GM21381 (cell line): ENCODE measurements around the gene MUSK.
"Not testable (repeated sequence)": the region's sequence is repeated elsewhere in the genome, so short reads cannot be mapped to it uniquely, and the experiment has no call there.

Source experiments
- ATAC-seq: cut with Tn5 transposase; IDR thresholded peaks from one replicate; pipeline ENCODE4 v1.9.1; 2021; ENCODE audit warnings: mild to moderate bottlenecking, moderate library complexity; ENCODE audit not compliant: unreplicated experiment

MUSK gene

DNA sequence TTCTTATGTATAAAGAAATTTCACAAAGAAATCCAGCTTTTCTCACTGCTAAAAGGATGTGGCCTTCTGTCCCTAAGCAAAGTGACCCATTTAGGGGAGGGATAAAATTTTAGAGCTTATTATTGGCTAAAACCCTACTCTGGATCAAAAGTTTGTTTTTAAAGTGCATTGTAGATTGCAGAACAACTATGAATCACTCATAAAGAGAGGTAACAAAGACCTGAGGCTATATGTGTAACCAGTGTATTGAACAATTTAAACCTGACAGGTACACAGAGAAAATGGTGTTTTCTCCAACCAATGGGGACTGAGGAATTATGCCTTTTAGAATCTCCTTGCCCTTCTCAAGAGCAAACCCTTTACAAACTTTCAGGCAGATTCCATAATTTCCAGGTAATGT lies 86.6 kb downstream of the MUSK start:
- ATAC-seq: no peak

DNA sequence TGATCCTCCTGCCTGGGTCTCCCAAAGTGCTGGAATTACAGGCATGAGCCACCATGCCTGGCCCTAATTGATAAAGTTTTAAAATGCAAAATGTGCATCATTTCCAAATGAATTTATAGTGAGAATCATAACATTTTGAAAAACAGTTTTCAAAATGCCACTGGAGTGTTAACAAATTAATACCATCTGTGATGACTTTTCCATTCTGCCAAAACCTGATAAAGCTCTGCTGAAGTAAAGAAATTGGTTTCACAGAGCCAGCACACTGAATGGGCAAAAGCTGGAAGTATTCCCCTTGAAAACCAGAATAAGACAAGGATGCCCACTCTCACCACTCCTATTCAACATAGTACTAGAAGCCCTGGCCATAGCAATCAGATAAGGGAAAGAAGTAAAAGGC lies 89.6 kb downstream of the MUSK start:
- ATAC-seq: no peak

- no peak for ATAC-seq
Observed at GRCh38 chr9:110762783-110763182, 94.2 kb downstream of the MUSK start.

GRCh38 chr9:110763568-110763967 lies 95.0 kb downstream of the MUSK start:
- no peak for ATAC-seq

DNA sequence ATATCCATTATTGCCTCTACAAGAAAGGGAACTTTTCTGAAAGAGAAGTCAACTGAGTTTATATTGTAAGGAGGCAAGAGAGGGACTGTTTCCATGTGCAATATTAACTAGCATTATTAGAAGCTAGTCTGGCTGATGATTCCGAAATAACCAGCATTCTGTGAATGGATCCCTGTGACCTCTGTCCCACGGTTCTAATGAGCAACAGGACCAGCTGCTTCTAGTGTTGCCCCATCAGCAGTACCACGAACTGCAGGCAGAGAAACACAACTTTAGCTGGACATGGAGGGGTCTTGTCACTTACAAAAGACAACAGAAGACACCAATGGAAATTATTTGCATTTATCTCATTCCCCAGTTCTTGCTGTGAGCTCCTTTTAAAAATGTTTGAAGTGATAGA lies 95.4 kb downstream of the MUSK start:
- ATAC-seq: no peak

DNA sequence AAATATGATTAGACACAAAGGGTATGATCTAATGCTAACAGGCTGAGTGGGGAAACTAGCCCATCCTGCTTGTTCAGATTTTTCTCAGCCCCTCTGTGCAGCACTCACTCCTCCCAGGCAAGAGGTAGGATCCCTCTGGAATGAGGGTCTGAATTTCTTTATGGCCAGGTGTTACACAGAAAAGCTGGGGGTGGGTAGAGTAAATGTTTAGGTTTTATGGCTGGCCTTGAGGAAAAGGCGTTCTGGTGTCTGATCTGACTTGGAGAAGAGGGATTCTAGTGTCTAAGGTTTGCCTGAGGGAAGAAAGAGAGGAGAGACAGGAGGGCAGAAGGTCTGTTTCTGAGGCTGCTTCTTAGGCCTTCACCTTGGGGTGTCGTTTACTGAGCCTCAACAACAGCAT lies 97.3 kb downstream of the MUSK start:
- no peak for ATAC-seq

DNA sequence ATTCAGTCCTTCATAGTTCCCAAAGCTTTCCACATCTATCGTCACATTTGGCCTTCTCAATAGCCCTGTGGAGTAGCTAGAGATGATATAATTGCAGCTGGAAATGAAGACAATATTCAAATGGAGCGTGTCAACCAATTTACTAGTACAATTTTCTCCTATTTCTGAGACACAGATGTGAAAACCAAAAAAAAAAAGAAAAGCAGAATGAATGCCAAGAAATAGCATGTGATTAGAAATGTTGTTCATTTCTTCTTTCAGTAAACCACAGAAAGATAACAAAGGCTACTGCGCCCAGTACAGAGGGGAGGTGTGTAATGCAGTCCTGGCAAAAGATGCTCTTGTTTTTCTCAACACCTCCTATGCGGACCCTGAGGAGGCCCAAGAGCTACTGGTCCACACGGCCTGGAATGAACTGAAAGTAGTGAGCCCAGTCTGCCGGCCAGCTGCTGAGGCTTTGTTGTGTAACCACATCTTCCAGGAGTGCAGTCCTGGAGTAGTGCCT lies 99.0 kb downstream of the MUSK start:
- no peak for ATAC-seq

DNA sequence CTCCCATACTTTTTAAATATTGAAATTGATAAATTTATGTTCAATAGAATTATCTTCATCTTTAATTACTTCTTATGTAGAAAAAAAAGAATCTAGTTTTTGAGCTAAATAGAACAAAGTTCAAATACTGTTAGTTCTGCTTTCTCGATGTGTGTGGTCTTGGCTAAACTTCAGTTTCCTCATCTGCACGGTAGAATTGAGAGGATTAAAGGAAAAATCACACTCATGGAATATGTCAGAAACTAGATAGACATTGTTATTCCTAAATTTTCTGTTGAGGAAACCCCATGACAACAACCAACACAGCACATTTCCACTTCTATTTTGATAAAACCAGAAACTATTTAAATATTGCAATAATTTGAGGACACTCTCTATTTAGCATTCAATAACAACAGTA lies 100.3 kb downstream of the MUSK start:
- no peak for ATAC-seq

DNA sequence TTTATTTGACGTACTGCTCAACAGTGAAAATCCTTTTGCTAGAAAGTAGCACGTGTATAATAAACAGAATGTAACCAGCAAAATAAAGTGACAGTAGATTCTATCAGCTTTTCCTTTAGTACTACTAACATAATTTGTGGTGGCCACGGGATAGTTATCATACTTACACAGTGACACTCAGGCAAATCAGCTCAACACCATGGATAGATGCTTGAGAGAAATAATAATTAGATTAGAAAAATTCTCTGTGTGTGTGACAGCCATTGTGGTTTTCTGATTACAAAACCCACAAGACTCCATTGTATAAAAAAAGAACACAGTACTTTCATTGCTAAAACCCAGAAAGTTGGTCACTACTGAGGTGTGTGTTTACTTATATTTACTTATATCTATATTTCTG lies 101.1 kb downstream of the MUSK start:
- ATAC-seq: no peak

DNA sequence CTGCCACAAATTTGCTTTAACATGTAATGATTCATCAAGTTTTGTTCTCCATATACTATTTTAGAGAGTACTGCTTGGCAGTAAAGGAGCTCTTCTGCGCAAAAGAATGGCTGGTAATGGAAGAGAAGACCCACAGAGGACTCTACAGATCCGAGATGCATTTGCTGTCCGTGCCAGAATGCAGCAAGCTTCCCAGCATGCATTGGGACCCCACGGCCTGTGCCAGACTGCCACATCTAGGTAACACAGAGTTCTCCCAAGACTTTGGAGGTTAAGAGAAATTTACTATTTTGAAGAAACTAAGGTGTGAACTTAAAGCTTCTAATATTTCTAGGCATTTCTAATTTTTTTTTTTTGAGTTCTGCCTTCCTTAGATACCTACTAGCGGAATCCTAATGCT lies 107.1 kb downstream of the MUSK start:
- ATAC-seq: no peak

GRCh38 chr9:110776221-110776620 lies 107.6 kb downstream of the MUSK start:
- ATAC-seq: no peak

DNA sequence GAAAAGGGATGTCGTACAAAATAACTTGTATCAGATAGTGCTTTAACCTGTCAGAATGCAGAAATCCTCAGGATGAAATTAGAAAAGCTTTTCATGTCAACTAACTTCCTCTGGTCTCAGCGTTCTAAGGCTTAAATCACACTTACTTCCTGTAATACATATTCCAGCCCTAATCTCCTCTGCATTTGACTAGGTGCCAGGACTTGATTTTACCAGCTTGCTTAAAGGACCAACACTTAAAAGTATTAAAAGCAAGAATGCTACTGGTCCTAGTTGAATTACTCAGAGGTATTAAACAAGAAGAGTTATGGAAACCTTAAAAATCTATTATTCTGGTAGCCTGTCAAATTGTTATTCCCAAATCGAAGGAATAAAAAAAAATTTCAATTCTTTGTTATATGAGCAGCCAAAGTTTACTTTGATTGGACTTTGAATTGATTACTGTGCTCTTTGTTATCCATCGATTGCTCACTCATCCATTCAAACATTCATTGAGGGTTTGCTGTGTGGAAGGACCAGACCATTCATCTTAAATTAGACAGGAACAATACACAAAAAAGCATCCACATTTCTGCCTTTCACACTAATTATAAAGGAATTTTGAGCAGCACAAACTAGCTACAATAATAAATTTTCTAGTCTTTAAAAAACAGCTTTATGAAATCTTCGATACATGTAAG lies 108.7 kb downstream of the MUSK start:
- ATAC-seq: no peak

DNA sequence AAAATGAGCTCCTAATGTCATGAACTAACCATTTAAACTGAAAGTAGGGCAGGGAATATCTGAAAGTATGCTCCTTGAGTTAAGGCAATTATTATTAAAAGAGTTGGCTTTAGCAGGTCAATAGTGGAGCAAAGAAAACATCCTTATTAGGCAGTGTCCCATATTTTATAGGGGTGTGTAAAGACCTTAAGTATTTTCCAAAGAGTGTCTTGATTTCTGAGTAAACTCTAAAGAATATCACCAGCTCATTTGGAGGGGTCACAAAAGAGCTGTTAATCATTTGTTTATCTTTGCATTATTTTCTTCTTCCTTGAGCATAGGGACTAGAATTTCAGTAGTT lies 109.3 kb downstream of the MUSK start:
- no peak for ATAC-seq

- ATAC-seq: no peak
Observed at GRCh38 chr9:110782701-110783100, 114.1 kb downstream of the MUSK start.

GRCh38 chr9:110784309-110784708 lies 115.7 kb downstream of the MUSK start:
- ATAC-seq: no peak

DNA sequence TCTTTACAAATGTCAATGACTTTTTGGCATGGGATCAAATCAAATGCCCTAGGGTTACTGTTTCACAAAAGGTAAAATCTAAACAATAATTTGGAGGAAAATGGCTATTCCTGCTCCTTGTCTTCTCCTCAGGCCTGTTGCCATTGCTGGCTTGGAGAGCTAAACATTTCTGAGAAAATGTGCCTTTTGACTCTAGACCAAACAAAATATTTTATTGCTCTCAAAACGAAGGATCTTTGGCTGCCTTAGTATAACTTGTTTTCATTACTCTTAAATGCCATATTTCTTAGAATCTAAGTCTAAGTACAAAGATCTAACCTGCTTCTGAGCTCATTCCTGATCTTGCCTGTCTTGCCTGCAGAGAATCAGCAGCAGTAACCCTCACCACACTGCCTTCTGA lies 116.6 kb downstream of the MUSK start:
- no peak for ATAC-seq

- not testable (repeated sequence) for ATAC-seq
Observed at GRCh38 chr9:110788396-110788795, 119.8 kb downstream of the MUSK start.

GRCh38 chr9:110788871-110789270 lies 120.3 kb downstream of the MUSK start:
- no peak for ATAC-seq

- no peak for ATAC-seq
Observed at GRCh38 chr9:110797611-110798010, 129.0 kb downstream of the MUSK start.

DNA sequence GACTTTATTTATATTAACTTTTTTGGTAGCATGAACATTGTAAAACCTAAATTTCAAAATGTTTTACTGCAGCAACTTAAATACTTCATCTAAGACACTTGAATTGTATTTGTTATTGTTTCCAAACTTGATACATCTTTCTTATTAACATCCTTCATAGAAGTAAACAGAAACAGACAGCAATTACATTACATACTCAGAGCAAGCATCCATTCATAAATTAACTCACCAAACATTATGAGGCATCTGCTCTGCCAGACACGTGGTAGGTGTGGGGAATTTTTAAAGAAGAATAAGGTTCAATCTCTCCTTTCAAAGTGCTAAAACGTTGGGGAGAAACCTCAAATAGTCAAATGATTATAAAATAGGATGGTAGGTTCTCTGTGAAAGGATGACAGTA lies 130.8 kb downstream of the MUSK start:
- no peak for ATAC-seq

GRCh38 chr9:110801426-110801825 lies 132.8 kb downstream of the MUSK start:
- no peak for ATAC-seq

DNA sequence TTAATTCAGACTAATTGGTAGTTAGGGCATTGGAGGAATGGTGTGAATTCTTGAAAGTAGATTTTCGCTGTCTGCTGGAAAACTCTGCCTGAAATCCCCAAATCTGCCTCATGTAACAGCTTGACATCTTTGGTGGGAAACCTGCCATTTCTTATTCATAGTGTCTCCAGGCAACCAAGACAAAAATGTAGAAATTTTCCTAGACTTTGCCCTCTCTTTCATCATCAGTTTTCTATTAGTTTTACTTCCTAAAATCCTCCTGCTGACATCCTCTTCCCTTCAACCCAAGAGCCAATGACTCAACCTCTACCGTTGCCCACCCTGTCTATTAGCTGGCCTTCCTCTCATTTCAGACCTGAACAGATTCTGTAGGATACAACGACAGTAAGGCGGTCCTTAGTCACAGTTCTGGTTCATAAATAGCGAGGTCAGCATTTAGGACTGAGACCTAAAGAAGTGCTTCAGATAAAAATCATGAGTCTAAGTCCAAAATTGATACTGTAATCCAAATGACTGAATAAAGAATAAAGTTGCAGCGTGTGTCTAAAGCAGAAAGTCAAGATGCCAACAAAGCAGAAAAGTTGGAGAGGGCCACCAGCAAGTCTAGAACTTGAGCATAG lies 133.9 kb downstream of the MUSK start:
- ATAC-seq: no peak
